ENCODE measurements around the gene THSD7B. TPM values are rescaled to one million over a fixed set of nuclear protein-coding genes. Genes with fewer than 3 reads are reported as not detected.

The THSD7B gene
- total RNA-seq, 6 donors from 2014 or later = 0.47 TPM; not detected in 5

DNA sequence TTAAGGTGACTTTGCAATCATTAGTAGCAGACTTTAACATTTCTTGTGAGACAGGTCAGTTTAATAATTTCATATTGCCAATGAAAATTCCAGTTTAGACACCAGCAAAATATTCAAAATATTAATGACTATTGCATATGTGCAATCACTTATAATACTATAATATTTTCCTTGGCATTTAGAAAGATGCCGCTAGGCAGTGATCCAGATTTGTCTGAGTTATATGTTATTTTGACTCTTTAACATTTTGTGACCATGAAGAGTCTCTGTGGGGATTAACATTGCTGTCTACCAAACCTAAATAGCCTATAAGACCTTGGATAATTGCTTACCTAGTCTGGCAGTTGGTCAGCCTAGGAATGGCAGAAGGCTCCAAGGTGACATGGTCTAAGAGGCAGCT, 389.6 kb downstream of the THSD7B start:
- WGBS, 2 donors = 94% methylated on average over 1 of the region's 1 CpG
- no peak for TF ChIP-seq EP300 (IDR thresholded peaks at IDR 0.05)
- no peak for TF ChIP-seq POLR2AphosphoS5 (IDR thresholded peaks at IDR 0.05)
- no peak for TF ChIP-seq POLR2A (IDR thresholded peaks at IDR 0.05)
- TF ChIP-seq, protein P1, sequence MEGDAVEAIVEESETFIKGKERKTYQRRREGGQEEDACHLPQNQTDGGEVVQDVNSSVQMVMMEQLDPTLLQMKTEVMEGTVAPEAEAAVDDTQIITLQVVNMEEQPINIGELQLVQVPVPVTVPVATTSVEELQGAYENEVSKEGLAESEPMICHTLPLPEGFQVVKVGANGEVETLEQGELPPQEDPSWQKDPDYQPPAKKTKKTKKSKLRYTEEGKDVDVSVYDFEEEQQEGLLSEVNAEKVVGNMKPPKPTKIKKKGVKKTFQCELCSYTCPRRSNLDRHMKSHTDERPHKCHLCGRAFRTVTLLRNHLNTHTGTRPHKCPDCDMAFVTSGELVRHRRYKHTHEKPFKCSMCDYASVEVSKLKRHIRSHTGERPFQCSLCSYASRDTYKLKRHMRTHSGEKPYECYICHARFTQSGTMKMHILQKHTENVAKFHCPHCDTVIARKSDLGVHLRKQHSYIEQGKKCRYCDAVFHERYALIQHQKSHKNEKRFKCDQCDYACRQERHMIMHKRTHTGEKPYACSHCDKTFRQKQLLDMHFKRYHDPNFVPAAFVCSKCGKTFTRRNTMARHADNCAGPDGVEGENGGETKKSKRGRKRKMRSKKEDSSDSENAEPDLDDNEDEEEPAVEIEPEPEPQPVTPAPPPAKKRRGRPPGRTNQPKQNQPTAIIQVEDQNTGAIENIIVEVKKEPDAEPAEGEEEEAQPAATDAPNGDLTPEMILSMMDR (IDR thresholded peaks at IDR 0.05) = no peak
- Histone ChIP-seq H3K27me3 (no peaks in the 10 kb centered on the region), H3K27ac (no peak overlapping the region), H3K4me3 (no peak overlapping the region), H3K9me3 (no peaks in the 10 kb centered on the region), H3K4me1 (no peaks in the 10 kb centered on the region), H3K36me3 (no peaks in the 10 kb centered on the region)
- ATAC-seq (ENCODE audit: low FRiP score in 2 of 2) (no peak), DNase-seq (no peak)

DNA sequence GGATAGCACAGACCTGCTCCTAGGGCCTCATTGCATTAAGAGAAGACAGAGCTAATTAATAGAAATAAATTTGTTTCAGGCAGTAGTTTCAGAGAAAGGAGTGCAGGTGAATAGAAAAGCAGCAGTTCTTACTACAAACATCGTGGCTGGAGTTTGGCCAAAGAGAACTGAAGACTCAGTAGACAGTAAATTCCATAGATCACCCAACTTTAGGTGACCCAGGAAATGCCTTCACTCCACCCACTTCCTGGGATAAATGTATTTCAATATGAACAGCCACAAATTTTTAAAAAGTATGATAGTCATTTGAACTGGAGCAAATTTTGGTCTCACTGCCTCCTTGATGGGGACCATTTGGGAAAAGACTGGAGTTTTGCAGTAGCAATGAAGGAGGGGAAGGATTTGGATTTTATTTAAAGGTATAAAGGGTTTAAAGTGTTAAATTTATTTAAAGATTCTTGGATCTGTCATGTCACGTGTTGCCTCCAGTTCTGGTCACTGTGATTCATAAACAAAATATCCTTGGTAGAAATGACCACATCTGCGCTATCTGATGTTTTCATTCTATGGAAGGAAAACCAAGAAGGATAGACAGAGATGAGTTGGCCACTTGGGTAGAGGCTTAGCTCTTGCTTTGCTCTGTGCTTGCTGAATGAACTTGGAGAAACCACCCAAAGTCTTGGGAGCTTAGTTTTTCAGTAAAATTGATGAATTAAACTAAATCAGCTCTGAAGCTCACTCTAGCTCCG, 390.2 kb downstream of the THSD7B start:
- H3K4me3 ChIP-seq = no peak overlapping the region
- H3K27me3 ChIP-seq = no peaks in the 10 kb centered on the region

DNA sequence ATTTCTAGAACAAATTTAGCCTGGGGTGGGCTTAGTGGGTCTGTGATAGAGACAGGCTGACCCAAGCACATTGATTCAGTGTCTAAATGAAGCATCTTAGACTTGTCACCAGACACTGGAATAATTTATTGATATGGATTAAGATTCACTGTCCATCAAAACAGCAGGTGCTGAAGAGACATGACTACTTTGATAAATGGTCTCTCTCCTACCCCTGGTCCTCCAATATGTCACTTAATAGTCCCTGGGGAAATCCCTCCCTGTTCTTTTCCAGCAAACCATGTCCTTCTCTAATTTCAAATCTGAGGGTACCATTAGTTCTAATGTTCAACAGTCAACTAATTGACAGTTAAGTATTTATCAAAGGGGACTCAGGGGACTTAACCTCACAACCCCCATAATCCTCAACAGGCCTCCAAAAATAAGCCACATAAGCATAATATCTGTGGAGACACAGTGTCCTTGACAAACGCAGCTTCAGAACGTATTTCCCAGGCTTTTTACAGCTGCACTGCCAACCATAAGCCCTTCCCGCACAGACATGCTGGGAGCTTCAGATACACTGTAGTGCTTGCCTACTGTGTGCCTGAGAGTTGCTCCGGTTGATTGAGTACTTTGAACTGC, 391.0 kb downstream of the THSD7B start:
- H3K27me3 ChIP-seq = no peaks in the 10 kb centered on the region
- no peak for DNase-seq
- H3K4me1 ChIP-seq = no peaks in the 10 kb centered on the region
- WGBS, 2 donors = 81 to 87% methylated on average over 2 to 4 of the region's 4 CpGs
- no peak overlapping the region for H3K27ac ChIP-seq
- H3K9me3 ChIP-seq = no peaks in the 10 kb centered on the region
- no peak for ATAC-seq (ENCODE audit: low FRiP score in 2 of 2)
- no peak overlapping the region for H3K4me3 ChIP-seq
- no peak for TF ChIP-seq EP300 (IDR thresholded peaks at IDR 0.05)
- H3K36me3 ChIP-seq = no peaks in the 10 kb centered on the region

More for the DNA sequence above, 390.2 kb downstream of the THSD7B start:
- H3K36me3 ChIP-seq = no peaks in the 10 kb centered on the region
- 86% methylated on average over 4 of the region's 4 CpGs for WGBS, 2 donors
- ATAC-seq (ENCODE audit: low FRiP score in 2 of 2) = no peak
- H3K27ac ChIP-seq = no peak overlapping the region
- no peak for DNase-seq
- no peaks in the 10 kb centered on the region for H3K4me1 ChIP-seq
- TF ChIP-seq POLR2A (IDR thresholded peaks at IDR 0.05) (no peak), POLR2AphosphoS5 (IDR thresholded peaks at IDR 0.05) (no peak), EP300 (IDR thresholded peaks at IDR 0.05) (no peak)
- TF ChIP-seq, protein P1 (IDR thresholded peaks at IDR 0.05) = no peak
- no peaks in the 10 kb centered on the region for H3K9me3 ChIP-seq

DNA sequence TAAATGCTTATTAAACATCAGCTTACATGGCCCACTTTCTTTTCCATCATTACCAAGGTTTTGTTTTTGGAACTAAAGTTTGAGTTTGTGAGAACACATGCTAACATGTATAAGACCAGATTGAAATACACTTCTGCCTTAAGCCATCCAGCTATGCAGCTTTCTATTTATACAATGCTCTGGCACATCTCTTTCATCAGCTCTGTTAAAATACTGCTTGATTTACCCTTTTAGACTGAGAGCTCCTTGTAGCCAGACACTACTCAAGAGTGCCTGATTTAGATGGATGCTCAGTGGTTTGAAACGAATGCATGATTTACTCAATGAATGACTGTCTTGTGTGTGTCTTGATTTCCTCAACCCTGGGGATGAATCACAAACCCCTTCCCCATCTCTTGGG, 392.5 kb downstream of the THSD7B start:
- no peaks in the 10 kb centered on the region for H3K4me1 ChIP-seq
- H3K4me3 ChIP-seq = no peak overlapping the region
- DNase-seq = no peak
- TF ChIP-seq POLR2A (IDR thresholded peaks at IDR 0.05) (no peak), POLR2AphosphoS5 (IDR thresholded peaks at IDR 0.05) (no peak), EP300 (IDR thresholded peaks at IDR 0.05) (no peak)
- TF ChIP-seq, protein P1 (IDR thresholded peaks at IDR 0.05) = no peak
- WGBS, 2 donors = 68 to 79% methylated on average over 1 of the region's 1 CpG
- H3K9me3 ChIP-seq = no peaks in the 10 kb centered on the region
- no peak for ATAC-seq (ENCODE audit: low FRiP score in 2 of 2)
- H3K27me3 ChIP-seq = no peaks in the 10 kb centered on the region
- no peaks in the 10 kb centered on the region for H3K36me3 ChIP-seq
- H3K27ac ChIP-seq = no peak overlapping the region

DNA sequence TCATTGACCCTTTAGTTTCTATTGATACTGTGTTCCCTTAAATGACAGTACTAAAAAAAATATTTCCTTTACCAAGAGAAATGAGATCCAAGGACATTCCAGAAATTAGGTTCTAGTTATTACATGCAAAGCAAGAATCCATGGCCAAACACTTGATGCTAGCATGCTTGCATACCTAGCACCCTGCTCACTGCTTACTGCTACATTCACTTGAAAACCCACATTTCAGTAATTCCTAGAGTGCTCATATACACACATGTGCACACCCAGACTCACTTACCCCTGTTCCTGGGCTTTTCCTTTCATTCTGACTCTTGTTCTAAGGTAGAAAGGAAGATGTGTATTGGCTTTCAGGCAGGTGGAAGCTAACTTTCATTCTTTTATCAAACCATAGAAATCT, 395.9 kb downstream of the THSD7B start:
- Histone ChIP-seq H3K4me1 (no peaks in the 10 kb centered on the region), H3K27me3 (no peaks in the 10 kb centered on the region), H3K4me3 (no peak overlapping the region), H3K27ac (no peak overlapping the region), H3K36me3 (no peaks in the 10 kb centered on the region), H3K9me3 (no peaks in the 10 kb centered on the region)
- TF ChIP-seq, protein P1 (IDR thresholded peaks at IDR 0.05) = no peak
- TF ChIP-seq POLR2A (IDR thresholded peaks at IDR 0.05) (no peak), POLR2AphosphoS5 (IDR thresholded peaks at IDR 0.05) (no peak), EP300 (IDR thresholded peaks at IDR 0.05) (no peak)
- ATAC-seq (ENCODE audit: low FRiP score in 2 of 2) (no peak), DNase-seq (no peak)

Data from upper lobe of left lung (tissue), 6 donors.